Gastroesophageal sphincter (tissue), 4 donors: ENCODE results near the gene TAPBP. TPM values are rescaled to one million over a fixed set of nuclear protein-coding genes. Genes with fewer than 3 reads are reported as not detected.

Experiments used
- ATAC-seq: fragments of 150-250 bp; one replicate; pipeline ENCODE4 v1.9.1; 2016; ENCODE audit warnings: mild to moderate bottlenecking, moderate library complexity
- H3K27ac ChIP-seq, 4 donors: fragments of 200-600 bp; sonication (generic) in 3 of 4; 1 replicate in 3 of 4; 2 replicates in 1 of 4; pipeline ENCODE4 v1.5.1; 2016 to 2019
- H3K27me3 ChIP-seq: fragments of 200-600 bp; sonication (generic); one replicate; pipeline ENCODE4 v1.5.1; 2019
- H3K36me3 ChIP-seq, 2 donors: fragments of 200-600 bp; sonication (generic); one replicate each; pipeline ENCODE4 v1.5.1; 2019; ENCODE audit warnings: control low read depth in 1 of 2
- H3K4me1 ChIP-seq, 3 donors: fragments of 200-600 bp; sonication (generic); 1 replicate in 2 of 3; 2 replicates in 1 of 3; pipeline ENCODE4 v1.5.1; 2016 to 2019; ENCODE audit warnings: control low read depth in 2 of 3
- H3K4me3 ChIP-seq, 2 donors: fragments of 200-600 bp; sonication (generic); one replicate each; pipeline ENCODE4 v1.5.1; 2019; ENCODE audit warnings: mild to moderate bottlenecking in 1 of 2, moderate library complexity in 1 of 2
- H3K9me3 ChIP-seq, 3 donors: fragments of 200-600 bp; sonication (generic); one replicate each; pipeline ENCODE4 v1.5.1; 2017 to 2019; ENCODE audit warnings: control low read depth in 2 of 3
- EP300 ChIP-seq: sonication (generic); formaldehyde crosslinking; IDR thresholded peaks from one replicate; pipeline ENCODE4 v1.6.1; 2017; ENCODE audit warnings: antibody characterized with exemption, mild to moderate bottlenecking
- POLR2A ChIP-seq, 2 donors: fragments of 450-650 bp; IDR thresholded peaks; one replicate each; pipeline ENCODE4 v1.6.1; 2017; ENCODE audit warnings: antibody characterized with exemption in 2 of 2, mild to moderate bottlenecking in 2 of 2, moderate library complexity in 1 of 2
- POLR2AphosphoS5 ChIP-seq: sonication (generic); formaldehyde crosslinking; IDR thresholded peaks from one replicate; pipeline ENCODE4 v1.6.1; 2017; ENCODE audit warnings: antibody characterized with exemption
- WGBS, 2 donors: methylation state at CpG; one replicate each; pipeline ENCODE4 v1.1.5; 2018; ENCODE audit warnings: low coverage in 1 of 2; 5-methylcytosine and 5-hydroxymethylcytosine counted together
- total RNA-seq, 4 donors: library from RNA; depleted of rRNA; stranded (reverse); fragments of >200 nt; gene quantifications; one replicate each; pipeline ENCODE4 v1.1.0, GENCODE V29; 2016
- TF ChIP-seq, protein P1 (sequence below), 4 experiments: fragments of 200-600 bp in 2 of 4; fragments of 450-650 bp in 2 of 4; sonication (generic) in 1 of 4; IDR thresholded peaks; one replicate each; pipeline ENCODE4 v1.5.1; 2017 to 2019; ENCODE audit warnings: antibody characterized with exemption in 4 of 4, mild to moderate bottlenecking in 2 of 4, moderate library complexity in 2 of 4

Gene TAPBP
- total RNA-seq, 4 donors from 2014 or later: 62.9 to 136 (median 69.2) TPM

DNA sequence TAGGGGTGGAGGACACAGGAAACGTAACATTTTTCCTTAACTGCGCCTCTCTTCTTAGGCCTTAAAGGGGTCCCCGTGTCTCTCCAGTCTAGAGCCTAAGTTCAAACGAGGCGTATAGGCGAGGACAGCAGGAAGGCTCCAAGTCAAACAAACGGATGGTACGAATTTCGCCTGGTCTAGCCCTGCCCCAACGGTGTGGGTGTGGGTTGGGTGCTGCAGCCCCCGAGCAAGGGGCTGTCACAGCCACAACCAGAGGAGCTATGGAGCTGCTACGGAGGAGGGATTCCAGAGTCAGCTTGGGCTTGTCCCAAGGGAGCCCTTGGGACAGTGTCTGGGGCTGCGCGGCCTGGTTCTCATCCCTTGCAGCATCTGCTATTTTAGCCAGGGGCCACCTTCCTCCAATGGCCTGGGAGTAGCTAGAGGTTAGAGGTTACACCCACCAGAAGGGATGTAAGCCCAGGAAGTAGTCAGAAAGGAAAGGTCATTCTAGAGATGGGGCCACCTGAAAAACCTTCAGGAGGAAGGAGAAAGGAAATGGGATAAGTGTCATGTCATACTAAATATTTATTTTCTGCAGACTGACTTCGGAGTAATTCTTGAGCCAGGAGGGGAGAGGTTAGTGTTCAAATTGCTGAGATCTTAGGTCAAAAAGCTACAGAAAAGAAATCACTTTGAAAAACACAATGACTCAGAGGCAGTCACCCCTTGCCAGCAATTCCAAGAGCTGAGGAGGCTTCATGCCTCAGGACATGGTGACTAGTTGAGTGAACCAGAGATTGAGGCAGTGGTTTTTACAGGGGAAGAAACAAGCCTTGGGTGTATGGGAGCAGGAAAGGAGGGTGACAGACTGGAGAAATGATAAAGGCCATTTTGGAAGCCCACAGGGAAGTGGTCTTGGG lies 63.9 kb downstream of the TAPBP start:
- no peak for ATAC-seq
- H3K27ac ChIP-seq: peak overlapping the region; percentile 79 to 89 (median 86)
- TF ChIP-seq POLR2A (IDR thresholded peaks at IDR 0.05) (no peak), POLR2AphosphoS5 (no peak), EP300 (no peak)
- TF ChIP-seq, protein P1, sequence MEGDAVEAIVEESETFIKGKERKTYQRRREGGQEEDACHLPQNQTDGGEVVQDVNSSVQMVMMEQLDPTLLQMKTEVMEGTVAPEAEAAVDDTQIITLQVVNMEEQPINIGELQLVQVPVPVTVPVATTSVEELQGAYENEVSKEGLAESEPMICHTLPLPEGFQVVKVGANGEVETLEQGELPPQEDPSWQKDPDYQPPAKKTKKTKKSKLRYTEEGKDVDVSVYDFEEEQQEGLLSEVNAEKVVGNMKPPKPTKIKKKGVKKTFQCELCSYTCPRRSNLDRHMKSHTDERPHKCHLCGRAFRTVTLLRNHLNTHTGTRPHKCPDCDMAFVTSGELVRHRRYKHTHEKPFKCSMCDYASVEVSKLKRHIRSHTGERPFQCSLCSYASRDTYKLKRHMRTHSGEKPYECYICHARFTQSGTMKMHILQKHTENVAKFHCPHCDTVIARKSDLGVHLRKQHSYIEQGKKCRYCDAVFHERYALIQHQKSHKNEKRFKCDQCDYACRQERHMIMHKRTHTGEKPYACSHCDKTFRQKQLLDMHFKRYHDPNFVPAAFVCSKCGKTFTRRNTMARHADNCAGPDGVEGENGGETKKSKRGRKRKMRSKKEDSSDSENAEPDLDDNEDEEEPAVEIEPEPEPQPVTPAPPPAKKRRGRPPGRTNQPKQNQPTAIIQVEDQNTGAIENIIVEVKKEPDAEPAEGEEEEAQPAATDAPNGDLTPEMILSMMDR (IDR thresholded peaks at IDR 0.05): no peak
- peaks cover 3 to 32% (median 20%) of the 10 kb centered on the region in 3 donors for H3K4me1 ChIP-seq
- no peaks in the 10 kb centered on the region for H3K9me3 ChIP-seq
- peaks cover 0 to 26% of the 10 kb centered on the region in 2 donors for H3K36me3 ChIP-seq
- H3K4me3 ChIP-seq: peak overlapping the region; percentile 36 to 57
- WGBS, 2 donors: 50 to 53% methylated on average over 1 of the region's 15 CpGs
- H3K27me3 ChIP-seq: peaks cover 6% of the 10 kb centered on the region

Other genes starting within 250 kb of the TAPBP start
- 100 to 1,000 TPM in 1 of 4 donors, 10 to 100 TPM in 3; 20.2 to 125 (median 45.4) TPM for gene HLA-DPA1, start 240.4 kb downstream of the TAPBP start, total RNA-seq
- gene HLA-DPB1, start 238.1 kb downstream of the TAPBP start, total RNA-seq: 10 to 100 TPM; 32.1 to 86.3 (median 66.9) TPM
- gene COL11A2, start 121.6 kb downstream of the TAPBP start, total RNA-seq: 1 to 10 TPM in 1 of 4 donors, under 1 TPM in 3; 0.35 to 1.4 (median 0.45) TPM
- gene RXRB, start 113.4 kb downstream of the TAPBP start, total RNA-seq: 10 to 100 TPM; 20.0 to 38.8 (median 28.9) TPM
- gene SLC39A7, start 113.2 kb downstream of the TAPBP start, total RNA-seq: 10 to 100 TPM; 54.6 to 79.9 (median 66.4) TPM
- gene HSD17B8, start 109.4 kb downstream of the TAPBP start, total RNA-seq: 10 to 100 TPM in 3 of 4 donors, 1 to 10 TPM in 1; 2.2 to 16.1 (median 12.2) TPM
- gene RING1, start 105.6 kb downstream of the TAPBP start, total RNA-seq: 10 to 100 TPM; 12.5 to 23.8 (median 17.7) TPM
- 10 to 100 TPM; 18.1 to 45.5 (median 31.5) TPM for gene VPS52, start 42.2 kb downstream of the TAPBP start, total RNA-seq
- gene RPS18, start 42.0 kb downstream of the TAPBP start, total RNA-seq: 1,000 to 10,000 TPM; 1,175 to 3,464 (median 2,399) TPM
- gene B3GALT4, start 37.0 kb downstream of the TAPBP start, total RNA-seq: 10 to 100 TPM; 12.2 to 23.8 (median 17.3) TPM
- gene WDR46, start 24.8 kb downstream of the TAPBP start, total RNA-seq: 10 to 100 TPM; 26.4 to 39.2 (median 35.6) TPM
- gene PFDN6, start 24.5 kb downstream of the TAPBP start, total RNA-seq: 10 to 100 TPM; 40.6 to 55.5 (median 50.6) TPM
- 10 to 100 TPM; 53.7 to 83.0 (median 60.7) TPM for gene RGL2, start 15.1 kb downstream of the TAPBP start, total RNA-seq
- 10 to 100 TPM; 19.3 to 20.9 (median 20.1) TPM for gene ZBTB22, start 3.7 kb upstream of the TAPBP start, total RNA-seq
- 10 to 100 TPM; 29.7 to 49.0 (median 48.1) TPM for gene DAXX, start 8.9 kb upstream of the TAPBP start, total RNA-seq
- gene KIFC1, start 77.7 kb upstream of the TAPBP start, total RNA-seq: under 1 TPM in 2 of 4 donors, not detected in 2; 0.67 to 0.79 TPM
- gene PHF1, start 96.9 kb upstream of the TAPBP start, total RNA-seq: 10 to 100 TPM; 73.0 to 91.0 (median 86.1) TPM
- gene CUTA, start 104.0 kb upstream of the TAPBP start, total RNA-seq: 100 to 1,000 TPM in 3 of 4 donors, 10 to 100 TPM in 1; 90.2 to 144 (median 124) TPM
- 10 to 100 TPM in 3 of 4 donors, 1 to 10 TPM in 1; 9.1 to 15.9 (median 12.7) TPM for gene SYNGAP1, start 106.0 kb upstream of the TAPBP start, total RNA-seq
- gene ZBTB9, start 140.5 kb upstream of the TAPBP start, total RNA-seq: 1 to 10 TPM; 2.2 to 4.0 (median 3.2) TPM